Activated T-helper 2 cell treated with anti-CD3 and anti-CD28 coated beads, Interferon-gamma antibody, Interleukin-2, Interleukin-4, amounts not matched to agents 10 μg/mL and 5 μg/mL and 100 μg/mL, durations not matched to agents 14 hours and 24 hours and 36 hours (primary cell): ENCODE measurements around the gene ADAM8. TPM values are rescaled to one million over a fixed set of nuclear protein-coding genes. Genes with fewer than 3 reads are reported as not detected.
A peak's percentile ranks its signal among the peaks of the same experiment; 100 is the strongest.

Source experiments
- DNase-seq: peaks from one replicate; pipeline ENCODE4 v3.0.0; 2021; ENCODE audit warnings: low spot score
- H3K27ac Mint-ChIP-seq: one replicate; pipeline ENCODE4 v1.8.0; 2021; ENCODE audit warnings: mixed read lengths
- H3K27me3 Mint-ChIP-seq: one replicate; pipeline ENCODE4 v1.8.0; 2021; ENCODE audit warnings: low read depth, mixed read lengths
- H3K36me3 Mint-ChIP-seq: one replicate; pipeline ENCODE4 v1.8.0; 2021; ENCODE audit warnings: low read depth, mixed read lengths
- H3K4me1 Mint-ChIP-seq: one replicate; pipeline ENCODE4 v1.8.0; 2021; ENCODE audit warnings: low read depth, mixed read lengths
- H3K4me3 Mint-ChIP-seq: one replicate; pipeline ENCODE4 v1.8.0; 2021; ENCODE audit warnings: low read depth, mild to moderate bottlenecking, moderate library complexity, mixed read lengths
- H3K9me3 Mint-ChIP-seq: one replicate; pipeline ENCODE4 v1.8.0; 2021; ENCODE audit warnings: mixed read lengths
- intact Hi-C: fragments of 100-400 bp; cut with micrococcal nuclease; formaldehyde crosslinking; loops from one replicate; pipeline ENCODE4 v1.15.1; 2023
- total RNA-seq: library from RNA; stranded (reverse); gene quantifications from 2 replicates; pipeline ENCODE4 v1.2.3, GENCODE V29; 2022

ADAM8 gene
- total RNA-seq, 1 donor from 2014 or later = 214 TPM

GRCh38 chr10:133306097-133306476 is 29.4 kb upstream of the ADAM8 start:
- no peaks in the 10 kb centered on the region for H3K9me3 Mint-ChIP-seq
- DNase-seq = no peak
- no peak overlapping the region for H3K27ac Mint-ChIP-seq
- no peaks in the 10 kb centered on the region for H3K27me3 Mint-ChIP-seq
- intact Hi-C loops = loop anchor here (5.0 kb wide), 2 partner anchors 51 to 769 kb away; partner anchors contain the start of genes FUOM and INPP5A
- peaks cover 16% of the 10 kb centered on the region for H3K4me1 Mint-ChIP-seq
- peaks cover 17% of the 10 kb centered on the region for H3K36me3 Mint-ChIP-seq
- no peak overlapping the region for H3K4me3 Mint-ChIP-seq

GRCh38 chr10:133303206-133303605 is 26.5 kb upstream of the ADAM8 start:
- Mint-ChIP-seq H3K36me3 (peaks cover 37% of the 10 kb centered on the region), H3K4me3 (no peak overlapping the region), H3K27me3 (no peaks in the 10 kb centered on the region), H3K9me3 (no peaks in the 10 kb centered on the region), H3K4me1 (peaks cover 14% of the 10 kb centered on the region), H3K27ac (no peak overlapping the region)
- DNase-seq = no peak
- intact Hi-C loops = no loop called here

GRCh38 chr10:133302230-133302629 is 25.6 kb upstream of the ADAM8 start:
- H3K27me3 Mint-ChIP-seq = no peaks in the 10 kb centered on the region
- H3K9me3 Mint-ChIP-seq = no peaks in the 10 kb centered on the region
- intact Hi-C loops = no loop called here
- peaks cover 11% of the 10 kb centered on the region for H3K4me1 Mint-ChIP-seq
- DNase-seq = no peak
- no peak overlapping the region for H3K27ac Mint-ChIP-seq
- peaks cover 45% of the 10 kb centered on the region for H3K36me3 Mint-ChIP-seq
- no peak overlapping the region for H3K4me3 Mint-ChIP-seq

GRCh38 chr10:133299738-133300137 is 23.1 kb upstream of the ADAM8 start:
- Mint-ChIP-seq H3K4me1 (no peaks in the 10 kb centered on the region), H3K4me3 (no peak overlapping the region), H3K36me3 (peaks cover 54% of the 10 kb centered on the region), H3K27me3 (no peaks in the 10 kb centered on the region), H3K9me3 (no peaks in the 10 kb centered on the region), H3K27ac (no peak overlapping the region)
- intact Hi-C loops = no loop called here
- no peak for DNase-seq

GRCh38 chr10:133299224-133299623 is 22.6 kb upstream of the ADAM8 start:
- Mint-ChIP-seq H3K4me3 (no peak overlapping the region), H3K27ac (no peak overlapping the region), H3K4me1 (no peaks in the 10 kb centered on the region), H3K36me3 (peaks cover 59% of the 10 kb centered on the region), H3K9me3 (no peaks in the 10 kb centered on the region), H3K27me3 (no peaks in the 10 kb centered on the region)
- DNase-seq = no peak
- intact Hi-C loops = no loop called here

- no peaks in the 10 kb centered on the region for H3K4me1 Mint-ChIP-seq
- H3K36me3 Mint-ChIP-seq = peaks cover 66% of the 10 kb centered on the region
- H3K4me3 Mint-ChIP-seq = no peak overlapping the region
- H3K27ac Mint-ChIP-seq = no peak overlapping the region
- no peak for DNase-seq
- H3K27me3 Mint-ChIP-seq = no peaks in the 10 kb centered on the region
- intact Hi-C loops = no loop called here
- H3K9me3 Mint-ChIP-seq = no peaks in the 10 kb centered on the region
Measured at GRCh38 chr10:133298466-133298865, 21.8 kb upstream of the ADAM8 start.

- intact Hi-C loops = no loop called here
- H3K36me3 Mint-ChIP-seq = peaks cover 65% of the 10 kb centered on the region
- H3K4me1 Mint-ChIP-seq = no peaks in the 10 kb centered on the region
- H3K27ac Mint-ChIP-seq = no peak overlapping the region
- no peak for DNase-seq
- no peaks in the 10 kb centered on the region for H3K27me3 Mint-ChIP-seq
- H3K9me3 Mint-ChIP-seq = no peaks in the 10 kb centered on the region
- no peak overlapping the region for H3K4me3 Mint-ChIP-seq
Measured at GRCh38 chr10:133297504-133297903, 20.8 kb upstream of the ADAM8 start.

GRCh38 chr10:133295426-133296320 is 19.0 kb upstream of the ADAM8 start:
- H3K27me3 Mint-ChIP-seq = no peaks in the 10 kb centered on the region
- no peaks in the 10 kb centered on the region for H3K9me3 Mint-ChIP-seq
- H3K4me3 Mint-ChIP-seq = no peak overlapping the region
- H3K27ac Mint-ChIP-seq = no peak overlapping the region
- H3K4me1 Mint-ChIP-seq = no peaks in the 10 kb centered on the region
- intact Hi-C loops = no loop called here
- peaks cover 64% of the 10 kb centered on the region for H3K36me3 Mint-ChIP-seq
- no peak for DNase-seq

- H3K4me3 Mint-ChIP-seq = no peak overlapping the region
- H3K9me3 Mint-ChIP-seq = no peaks in the 10 kb centered on the region
- DNase-seq = no peak
- peaks cover 61% of the 10 kb centered on the region for H3K36me3 Mint-ChIP-seq
- no peak overlapping the region for H3K27ac Mint-ChIP-seq
- no peaks in the 10 kb centered on the region for H3K27me3 Mint-ChIP-seq
- intact Hi-C loops = no loop called here
- H3K4me1 Mint-ChIP-seq = no peaks in the 10 kb centered on the region
Measured at GRCh38 chr10:133294189-133294588, 17.5 kb upstream of the ADAM8 start.

- Mint-ChIP-seq H3K9me3 (no peaks in the 10 kb centered on the region), H3K27me3 (no peaks in the 10 kb centered on the region)
- no peak for DNase-seq
Measured at GRCh38 chr10:133293810-133294119, 17.1 kb upstream of the ADAM8 start.

GRCh38 chr10:133292919-133293809 is 16.5 kb upstream of the ADAM8 start:
- DNase-seq = no peak
- H3K9me3 Mint-ChIP-seq = no peaks in the 10 kb centered on the region
- intact Hi-C loops = no loop called here
- H3K4me3 Mint-ChIP-seq = no peak overlapping the region
- peaks cover 60% of the 10 kb centered on the region for H3K36me3 Mint-ChIP-seq
- no peaks in the 10 kb centered on the region for H3K4me1 Mint-ChIP-seq
- H3K27me3 Mint-ChIP-seq = no peaks in the 10 kb centered on the region
- H3K27ac Mint-ChIP-seq = peak overlapping the region; percentile 4

More at GRCh38 chr10:133293810-133294119, 17.1 kb upstream of the ADAM8 start:
- intact Hi-C loops = no loop called here
- H3K4me3 Mint-ChIP-seq = no peak overlapping the region
- no peaks in the 10 kb centered on the region for H3K4me1 Mint-ChIP-seq
- no peak overlapping the region for H3K27ac Mint-ChIP-seq
- H3K36me3 Mint-ChIP-seq = peaks cover 61% of the 10 kb centered on the region

GRCh38 chr10:133289761-133290160 is 13.1 kb upstream of the ADAM8 start:
- intact Hi-C loops = no loop called here
- no peaks in the 10 kb centered on the region for H3K9me3 Mint-ChIP-seq
- no peak overlapping the region for H3K27ac Mint-ChIP-seq
- no peaks in the 10 kb centered on the region for H3K4me1 Mint-ChIP-seq
- H3K27me3 Mint-ChIP-seq = no peaks in the 10 kb centered on the region
- H3K36me3 Mint-ChIP-seq = peaks cover 63% of the 10 kb centered on the region
- no peak overlapping the region for H3K4me3 Mint-ChIP-seq
- no peak for DNase-seq
